Lower lobe of right lung (tissue), 2 donors: Measurements from ENCODE around the gene CDK8. TPM values are rescaled to one million over a fixed set of nuclear protein-coding genes. Genes with fewer than 3 reads are reported as not detected.

Source experiments
- ATAC-seq, 2 donors: fragments of 200-7000 bp; cut with Tn5 transposase; one replicate each; pipeline ENCODE4 v1.9.1; 2020 to 2022; ENCODE audit warnings: mild to moderate bottlenecking in 2 of 2, moderate library complexity in 2 of 2
- DNase-seq: peaks from one replicate; pipeline ENCODE4 v3.0.0-alpha.2; 2020
- H3K27ac ChIP-seq: fragments of 200-600 bp; one replicate; pipeline ENCODE4 v1.8.0; 2022
- H3K27me3 ChIP-seq: fragments of 200-600 bp; one replicate; pipeline ENCODE4 v1.8.0; 2022; ENCODE audit warnings: low read depth
- H3K36me3 ChIP-seq: fragments of 200-600 bp; one replicate; pipeline ENCODE4 v1.8.0; 2022; ENCODE audit warnings: mild to moderate bottlenecking
- H3K4me1 ChIP-seq: fragments of 200-600 bp; one replicate; pipeline ENCODE4 v1.8.0; 2022
- H3K4me3 ChIP-seq: fragments of 200-600 bp; one replicate; pipeline ENCODE4 v1.8.0; 2022; ENCODE audit warnings: mild to moderate bottlenecking
- H3K9me3 ChIP-seq: fragments of 200-600 bp; one replicate; pipeline ENCODE4 v1.8.0; 2022
- intact Hi-C: fragments of 100-400 bp; cut with DNase I; formaldehyde crosslinking; loops from one replicate; pipeline ENCODE4 v1.11.0; 2022
- total RNA-seq: library from RNA; stranded (reverse); fragmentation: NEBNext Ultra II Directional; extraction: Animal tissue kit (Norgen Biotek cat#: 25700); gene quantifications from one replicate; pipeline ENCODE4 v1.2.1, GENCODE V29; 2021
- TF ChIP-seq, protein P1 (sequence below): fragments of 200-600 bp; IDR thresholded peaks from one replicate; pipeline ENCODE4 v1.8.0; 2022; ENCODE audit warnings: antibody characterized with exemption, mild to moderate bottlenecking
- donor health status: DM: no; HTN: yes; CAD: no; lungs with severe emphysema.

CDK8 gene
- total RNA-seq, 1 donor from 2014 or later = 10.3 TPM

DNA sequence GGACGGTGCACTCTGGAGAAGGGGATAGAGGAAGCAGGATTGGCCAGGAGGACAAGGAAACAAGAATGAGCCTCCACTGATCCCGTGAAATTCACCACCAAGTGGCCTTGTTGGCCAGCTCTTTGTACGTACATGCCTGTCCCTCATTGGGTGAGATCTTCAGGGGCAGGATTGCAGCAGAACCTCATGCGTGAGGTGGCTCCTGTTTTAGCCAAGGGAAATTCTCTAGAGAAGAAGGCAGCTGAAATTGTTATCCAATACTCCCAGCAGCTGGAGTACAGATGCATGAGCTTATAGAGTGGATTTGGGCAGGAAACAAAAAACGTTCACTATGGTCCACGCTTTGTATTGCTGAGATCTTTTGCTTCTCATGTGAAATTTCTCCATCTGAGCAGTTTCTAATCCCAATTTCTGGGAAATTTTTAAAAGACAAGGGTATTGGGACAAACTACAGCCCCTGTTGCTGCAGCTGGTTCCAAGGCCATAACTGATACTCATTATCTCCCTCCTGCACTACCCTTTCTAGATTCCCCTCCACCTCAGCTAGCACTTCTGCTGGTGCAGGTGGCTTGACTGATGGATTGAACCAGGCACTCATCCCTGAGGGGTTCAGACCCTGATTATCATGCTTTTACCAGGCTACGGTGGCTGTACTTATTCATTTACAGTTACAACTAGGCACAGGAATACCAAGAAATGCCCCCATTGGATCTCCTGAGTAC, 27.9 kb upstream of the CDK8 start:
- Histone ChIP-seq H3K27me3 (no peaks in the 10 kb centered on the region), H3K27ac (no peak overlapping the region), H3K9me3 (no peaks in the 10 kb centered on the region), H3K36me3 (no peaks in the 10 kb centered on the region), H3K4me3 (no peak overlapping the region), H3K4me1 (peaks cover 1% of the 10 kb centered on the region)
- TF ChIP-seq, protein P1, sequence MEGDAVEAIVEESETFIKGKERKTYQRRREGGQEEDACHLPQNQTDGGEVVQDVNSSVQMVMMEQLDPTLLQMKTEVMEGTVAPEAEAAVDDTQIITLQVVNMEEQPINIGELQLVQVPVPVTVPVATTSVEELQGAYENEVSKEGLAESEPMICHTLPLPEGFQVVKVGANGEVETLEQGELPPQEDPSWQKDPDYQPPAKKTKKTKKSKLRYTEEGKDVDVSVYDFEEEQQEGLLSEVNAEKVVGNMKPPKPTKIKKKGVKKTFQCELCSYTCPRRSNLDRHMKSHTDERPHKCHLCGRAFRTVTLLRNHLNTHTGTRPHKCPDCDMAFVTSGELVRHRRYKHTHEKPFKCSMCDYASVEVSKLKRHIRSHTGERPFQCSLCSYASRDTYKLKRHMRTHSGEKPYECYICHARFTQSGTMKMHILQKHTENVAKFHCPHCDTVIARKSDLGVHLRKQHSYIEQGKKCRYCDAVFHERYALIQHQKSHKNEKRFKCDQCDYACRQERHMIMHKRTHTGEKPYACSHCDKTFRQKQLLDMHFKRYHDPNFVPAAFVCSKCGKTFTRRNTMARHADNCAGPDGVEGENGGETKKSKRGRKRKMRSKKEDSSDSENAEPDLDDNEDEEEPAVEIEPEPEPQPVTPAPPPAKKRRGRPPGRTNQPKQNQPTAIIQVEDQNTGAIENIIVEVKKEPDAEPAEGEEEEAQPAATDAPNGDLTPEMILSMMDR = no peak
- no peak for ATAC-seq
- DNase-seq = no peak
- intact Hi-C loops = no loop called here

DNA sequence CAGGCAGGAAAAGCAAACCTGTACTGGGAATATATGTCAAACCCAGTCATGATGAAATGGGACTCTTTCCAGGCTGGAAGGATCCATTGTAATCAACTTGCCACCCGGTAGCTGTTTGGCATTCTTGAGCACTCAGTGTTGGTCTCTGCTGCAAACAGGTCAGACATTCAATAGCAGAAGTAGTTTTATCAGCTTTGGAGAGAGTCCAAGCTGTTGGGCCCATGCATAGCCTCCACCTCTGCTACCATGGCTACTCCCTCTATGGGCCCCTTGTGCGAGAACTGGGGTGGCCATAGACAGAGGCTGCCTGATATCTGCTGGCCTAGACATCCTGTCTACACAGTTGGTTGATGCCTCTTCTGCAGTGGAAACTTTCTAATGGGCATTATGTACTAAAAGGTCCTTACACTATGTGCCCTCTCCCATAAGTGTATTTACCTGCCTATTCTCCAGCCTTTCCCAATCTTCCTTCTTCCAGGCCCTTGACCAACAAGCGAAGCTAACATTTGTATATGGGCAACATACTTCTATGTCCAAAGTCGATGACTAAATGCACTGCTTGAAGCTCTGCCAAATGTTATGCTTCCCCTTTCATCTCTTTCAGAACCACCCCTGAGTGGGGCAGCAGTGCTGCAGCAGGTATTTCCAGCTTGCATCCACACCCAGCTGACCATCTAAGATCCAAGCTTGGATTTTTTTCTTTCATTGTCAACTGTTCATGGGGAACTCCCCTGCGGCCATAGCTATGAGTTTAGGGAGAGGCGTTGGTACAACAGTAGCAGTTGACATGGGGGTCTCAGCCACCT, 26.6 kb upstream of the CDK8 start:
- DNase-seq (no peak), ATAC-seq (peak; percentile 15 to 51)
- no peak overlapping the region for H3K4me3 ChIP-seq
- H3K36me3 ChIP-seq = no peaks in the 10 kb centered on the region
- H3K9me3 ChIP-seq = no peaks in the 10 kb centered on the region
- H3K4me1 ChIP-seq = no peaks in the 10 kb centered on the region
- H3K27me3 ChIP-seq = no peaks in the 10 kb centered on the region
- no peak overlapping the region for H3K27ac ChIP-seq
- TF ChIP-seq, protein P1 = no peak
- intact Hi-C loops = no loop called here

DNA sequence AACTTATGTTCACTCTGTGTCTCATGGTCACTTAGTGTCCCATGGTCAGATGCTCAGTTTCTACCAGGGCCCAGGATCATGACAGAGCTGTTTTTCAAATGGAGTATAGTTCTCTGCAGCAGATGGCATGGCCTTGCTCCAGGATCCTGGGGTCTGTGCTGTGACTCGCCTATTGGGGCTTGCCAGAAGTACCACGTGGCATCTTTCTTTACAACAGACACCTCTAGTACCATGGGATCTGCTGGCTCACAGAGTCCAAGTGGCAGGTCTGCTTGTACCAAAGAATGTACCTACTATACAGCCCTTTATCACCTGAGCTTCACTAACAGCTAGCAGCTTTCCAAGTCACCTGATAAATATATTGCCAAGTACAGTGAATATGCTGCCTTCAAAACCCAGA, 25.8 kb upstream of the CDK8 start:
- H3K4me1 ChIP-seq = no peaks in the 10 kb centered on the region
- intact Hi-C loops = no loop called here
- TF ChIP-seq, protein P1 = no peak
- no peak overlapping the region for H3K4me3 ChIP-seq
- no peaks in the 10 kb centered on the region for H3K9me3 ChIP-seq
- no peaks in the 10 kb centered on the region for H3K36me3 ChIP-seq
- DNase-seq (no peak), ATAC-seq (no peak)
- H3K27me3 ChIP-seq = no peaks in the 10 kb centered on the region
- no peak overlapping the region for H3K27ac ChIP-seq

DNA sequence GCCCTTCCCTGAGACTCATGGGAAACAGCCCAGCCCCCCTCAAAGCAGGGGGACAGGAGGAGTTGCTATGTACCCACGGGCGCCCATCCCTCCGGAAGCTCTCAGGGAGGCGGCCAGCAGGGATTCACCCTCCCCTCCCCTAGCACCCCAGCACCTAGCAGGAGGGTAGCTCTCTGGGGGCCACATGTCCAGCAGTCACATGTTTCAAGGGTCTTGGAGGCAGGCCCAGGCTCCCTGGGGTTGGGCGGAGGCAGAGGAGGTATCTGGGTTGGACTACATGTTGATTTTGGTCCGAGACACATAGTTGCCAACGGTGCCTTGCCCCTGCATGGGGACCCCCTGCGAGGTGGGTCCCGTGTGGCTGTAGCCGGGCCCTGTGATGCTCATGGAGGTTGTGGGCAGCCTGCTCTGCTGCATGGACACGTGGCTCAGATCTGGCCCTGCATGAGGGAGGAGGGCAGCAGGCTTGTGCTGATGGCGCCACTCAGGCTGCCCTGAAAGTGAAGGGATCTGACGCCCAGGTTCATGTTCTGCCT, 24.8 kb upstream of the CDK8 start:
- intact Hi-C loops = no loop called here
- no peaks in the 10 kb centered on the region for H3K9me3 ChIP-seq
- no peaks in the 10 kb centered on the region for H3K4me1 ChIP-seq
- TF ChIP-seq, protein P1 = no peak
- no peak overlapping the region for H3K27ac ChIP-seq
- no peaks in the 10 kb centered on the region for H3K36me3 ChIP-seq
- DNase-seq (no peak), ATAC-seq (no peak)
- H3K27me3 ChIP-seq = no peaks in the 10 kb centered on the region
- H3K4me3 ChIP-seq = no peak overlapping the region

DNA sequence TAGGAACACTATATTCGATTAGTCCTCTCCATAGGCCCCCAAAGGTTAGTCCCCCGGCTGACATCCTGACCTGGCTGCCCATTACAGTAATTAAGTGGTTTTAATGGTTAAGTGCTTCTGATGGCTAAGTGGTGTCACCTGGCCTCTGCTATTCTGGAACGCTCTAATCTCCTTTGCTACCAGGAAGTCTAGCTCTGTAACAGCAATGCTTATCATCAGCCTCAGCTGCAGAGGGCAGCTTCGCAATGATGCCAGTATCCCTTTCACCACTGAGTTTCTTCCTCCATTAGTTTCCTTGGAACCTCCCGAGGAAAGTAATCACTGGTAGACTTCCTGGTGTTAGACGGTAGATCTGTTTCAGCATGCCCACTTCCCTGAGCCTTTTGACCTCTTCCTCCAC, 23.2 kb upstream of the CDK8 start:
- TF ChIP-seq, protein P1 = no peak
- H3K4me1 ChIP-seq = no peaks in the 10 kb centered on the region
- H3K36me3 ChIP-seq = no peaks in the 10 kb centered on the region
- no peak overlapping the region for H3K4me3 ChIP-seq
- no peaks in the 10 kb centered on the region for H3K9me3 ChIP-seq
- ATAC-seq (no peak), DNase-seq (no peak)
- intact Hi-C loops = no loop called here
- H3K27ac ChIP-seq = no peak overlapping the region
- no peaks in the 10 kb centered on the region for H3K27me3 ChIP-seq
